AG04449 (cell line): Measurements from ENCODE around the gene CUEDC1.

Experiments used
- CTCF ChIA-PET: fragments of 350-600 bp; formaldehyde crosslinking; extraction: SDS; loops from one replicate; lab custom pipeline; 2021; ENCODE audit warnings: antibody characterized with exemption; lab: Yijun Ruan, JAX
- POLR2A ChIA-PET: fragments of 400-600, 350-600 bp; formaldehyde crosslinking; extraction: SDS; loops from one replicate; lab custom pipeline; 2020; ENCODE audit warnings: antibody characterized with exemption, inconsistent platforms; lab: Yijun Ruan, JAX
- DNase-seq: peaks from one replicate; pipeline ENCODE4 v3.0.0-alpha.2; 2010; ENCODE audit warnings: low read depth, low spot score
- H3K4me3 ChIP-seq: 2 replicates; pipeline ENCODE4 v1.5.1; 2011; ENCODE audit warnings: low read depth, mild to moderate bottlenecking, control low read depth, low read length
- TF ChIP-seq, protein P1 (sequence below): IDR thresholded peaks from one replicate; pipeline ENCODE4 v1.5.1; 2011; ENCODE audit warnings: mild to moderate bottlenecking, moderate library complexity, low read length, control low read depth, inconsistent platforms; ENCODE audit not compliant: insufficient read depth; ENCODE audit errors: missing control alignments

Gene CUEDC1

DNA sequence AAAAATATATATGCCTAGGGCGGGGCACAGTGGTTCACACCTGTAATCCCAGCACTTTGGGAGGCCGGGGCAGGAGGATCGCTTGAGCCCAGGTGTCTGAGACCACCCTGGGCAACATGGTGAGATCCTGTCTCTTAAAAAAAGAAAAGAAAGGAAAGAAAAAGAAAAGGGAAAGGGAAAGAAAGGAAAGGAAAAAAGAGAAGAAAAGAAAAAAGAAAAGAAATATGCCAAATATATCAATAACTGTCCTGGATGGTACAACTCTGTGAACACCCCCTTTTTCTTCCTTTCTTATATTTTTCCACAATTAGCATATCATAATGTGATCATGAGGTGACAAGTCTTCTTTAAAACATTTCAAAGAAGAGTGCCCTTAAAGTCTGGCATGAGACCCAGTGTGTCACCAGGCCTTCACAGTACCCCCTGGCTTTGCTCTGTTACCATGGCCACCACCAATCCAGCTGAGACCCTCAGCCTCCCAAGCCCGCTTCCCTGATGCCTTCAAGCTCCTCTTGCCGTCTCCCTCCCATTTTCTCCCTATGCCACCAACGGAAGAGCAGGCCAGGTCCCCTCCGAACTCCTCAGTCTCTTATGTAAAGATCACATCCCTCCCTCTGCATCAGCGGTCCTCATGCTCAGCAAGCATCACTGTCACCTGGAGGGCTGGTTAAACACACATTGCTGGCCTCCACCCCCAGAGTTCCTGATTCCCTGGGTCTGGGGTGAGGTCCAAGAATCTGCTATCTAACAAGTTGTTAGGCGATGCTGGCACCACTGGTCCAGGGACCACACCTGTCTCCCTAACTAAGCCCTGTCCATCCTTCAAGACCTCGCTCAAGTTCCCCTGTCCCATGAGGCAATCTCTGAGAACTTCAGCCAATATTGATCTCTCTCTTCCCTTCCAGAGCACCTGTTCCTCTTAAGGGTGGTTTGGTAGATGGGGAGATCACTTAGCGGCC is 44.5 kb downstream of the CUEDC1 start:
- TF ChIP-seq, protein P1, sequence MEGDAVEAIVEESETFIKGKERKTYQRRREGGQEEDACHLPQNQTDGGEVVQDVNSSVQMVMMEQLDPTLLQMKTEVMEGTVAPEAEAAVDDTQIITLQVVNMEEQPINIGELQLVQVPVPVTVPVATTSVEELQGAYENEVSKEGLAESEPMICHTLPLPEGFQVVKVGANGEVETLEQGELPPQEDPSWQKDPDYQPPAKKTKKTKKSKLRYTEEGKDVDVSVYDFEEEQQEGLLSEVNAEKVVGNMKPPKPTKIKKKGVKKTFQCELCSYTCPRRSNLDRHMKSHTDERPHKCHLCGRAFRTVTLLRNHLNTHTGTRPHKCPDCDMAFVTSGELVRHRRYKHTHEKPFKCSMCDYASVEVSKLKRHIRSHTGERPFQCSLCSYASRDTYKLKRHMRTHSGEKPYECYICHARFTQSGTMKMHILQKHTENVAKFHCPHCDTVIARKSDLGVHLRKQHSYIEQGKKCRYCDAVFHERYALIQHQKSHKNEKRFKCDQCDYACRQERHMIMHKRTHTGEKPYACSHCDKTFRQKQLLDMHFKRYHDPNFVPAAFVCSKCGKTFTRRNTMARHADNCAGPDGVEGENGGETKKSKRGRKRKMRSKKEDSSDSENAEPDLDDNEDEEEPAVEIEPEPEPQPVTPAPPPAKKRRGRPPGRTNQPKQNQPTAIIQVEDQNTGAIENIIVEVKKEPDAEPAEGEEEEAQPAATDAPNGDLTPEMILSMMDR = no peak
- ChIA-PET CTCF (interaction anchor here (2.6 kb wide), 1 partner anchor 45 kb away, joined by 6 read pairs; the partner anchor contains the start of gene CUEDC1), POLR2A (no interaction called here)
- H3K4me3 ChIP-seq = no peak overlapping the region
- no peak for DNase-seq

DNA sequence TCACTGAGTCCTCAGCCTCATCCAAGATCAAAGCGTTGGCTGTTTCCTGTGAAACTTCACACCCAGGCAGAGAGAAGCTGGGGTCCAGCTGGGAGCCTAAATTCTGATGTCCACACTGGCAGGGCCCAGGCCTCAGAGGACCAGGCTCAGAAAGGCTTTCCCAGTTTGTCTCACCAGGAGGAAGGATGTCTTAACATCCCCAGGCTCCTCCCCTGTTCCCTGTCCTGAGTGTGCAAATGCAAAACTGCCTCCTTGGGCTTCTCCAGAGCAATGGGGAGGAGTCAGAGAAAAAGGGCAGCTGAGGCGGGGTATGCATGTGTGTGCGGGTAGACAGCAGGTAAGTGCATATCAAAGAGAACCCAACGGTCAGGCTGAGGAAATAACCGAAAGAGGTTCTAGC is 45.7 kb downstream of the CUEDC1 start:
- H3K4me3 ChIP-seq = no peak overlapping the region
- no peak for DNase-seq
- POLR2A ChIA-PET = no interaction called here
- TF ChIP-seq, protein P1 = no peak
- CTCF ChIA-PET = interaction anchor here (2.6 kb wide), 1 partner anchor 46 kb away, joined by 6 read pairs; the partner anchor contains the start of gene CUEDC1

DNA sequence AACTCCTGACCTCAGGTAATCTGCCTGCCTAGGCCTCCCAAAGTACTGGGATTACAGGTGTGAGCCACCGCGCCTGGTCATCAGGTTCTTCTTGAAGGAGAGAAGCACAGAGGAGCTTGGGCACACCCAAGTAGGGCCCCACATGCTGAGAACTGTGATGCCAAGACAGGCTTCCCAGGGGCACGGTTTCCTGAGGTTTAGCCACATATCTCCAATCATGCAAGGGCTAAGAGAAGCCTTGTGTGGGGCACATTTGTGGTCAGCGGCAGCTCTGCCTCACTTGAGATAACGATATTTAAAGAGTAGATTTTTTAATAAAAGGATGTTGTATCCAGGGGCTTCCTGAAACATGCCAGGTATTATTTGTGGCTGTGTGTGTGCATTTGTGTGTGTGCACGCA is 46.9 kb downstream of the CUEDC1 start:
- ChIA-PET POLR2A (no interaction called here), CTCF (interaction anchor here (2.6 kb wide), 1 partner anchor 47 kb away, joined by 6 read pairs; the partner anchor contains the start of gene CUEDC1)
- TF ChIP-seq, protein P1 = no peak
- no peak overlapping the region for H3K4me3 ChIP-seq
- DNase-seq = no peak

DNA sequence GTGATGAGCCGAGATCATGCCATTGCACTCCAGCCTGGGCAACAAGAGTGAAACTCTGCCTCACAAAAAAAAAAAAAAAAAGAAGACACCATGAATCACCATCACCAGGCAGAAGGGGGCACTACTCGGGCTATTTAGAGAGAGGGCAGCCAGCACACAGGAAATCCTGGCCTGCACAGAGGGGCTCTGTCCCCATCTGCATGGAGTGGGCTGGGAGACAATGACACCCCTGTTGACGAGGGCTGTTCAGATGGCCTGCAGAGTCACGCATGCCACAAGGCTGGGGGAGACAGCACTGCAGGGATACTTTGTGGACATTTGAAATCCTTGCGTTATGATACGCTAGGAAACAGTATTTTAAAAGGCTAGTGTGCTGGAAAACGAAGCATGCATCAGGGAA is 48.3 kb downstream of the CUEDC1 start:
- ChIA-PET POLR2A (no interaction called here), CTCF (interaction anchor here (5.8 kb wide), 1 partner anchor 15 kb away, joined by 30 read pairs; no protein-coding TSS in a partner anchor)
- TF ChIP-seq, protein P1 = no peak
- no peak overlapping the region for H3K4me3 ChIP-seq
- DNase-seq = no peak

DNA sequence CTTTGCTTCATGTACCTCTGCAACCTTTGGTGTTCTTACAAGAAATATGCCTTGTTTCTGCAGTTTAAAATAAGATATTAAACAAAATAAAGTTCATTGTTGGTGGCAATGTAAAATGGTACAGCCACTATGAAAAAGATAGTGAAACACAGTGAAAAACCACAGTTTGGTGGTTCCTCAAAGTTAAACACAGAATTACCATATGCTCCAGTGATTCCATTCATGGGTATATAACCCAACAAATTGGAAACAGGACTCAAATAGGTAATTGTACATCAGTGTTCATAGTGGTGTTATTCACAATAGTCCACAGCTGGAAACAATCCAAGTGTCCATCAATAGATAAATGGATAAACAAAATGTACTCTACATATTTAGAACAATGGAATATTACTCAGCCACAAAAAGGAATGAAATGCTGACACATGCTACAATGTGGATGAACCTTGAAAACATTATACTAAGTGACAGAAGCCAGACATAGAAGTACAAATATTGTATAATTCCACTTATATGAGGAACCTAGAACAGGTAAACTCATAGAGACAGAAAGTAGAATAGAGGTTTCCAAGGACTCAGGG is 49.2 kb downstream of the CUEDC1 start:
- H3K4me3 ChIP-seq = no peak overlapping the region
- TF ChIP-seq, protein P1 = no peak
- CTCF ChIA-PET = interaction anchor here (1.7 to 5.8 kb wide), 2 partner anchors 14 to 50 kb away, joined by 4 to 30 read pairs; partner anchors contain the start of gene CUEDC1
- no peak for DNase-seq
- POLR2A ChIA-PET = no interaction called here
